Fibroblast of gingiva (primary cell): ENCODE results near the gene MRPS16.
A peak's percentile ranks its signal among the peaks of the same experiment; 100 is the strongest.

ENCODE experiments used
- DNase-seq: peaks from one replicate; pipeline ENCODE4 v3.0.0-alpha.2; 2011; ENCODE audit warnings: low read depth

The MRPS16 gene

DNA sequence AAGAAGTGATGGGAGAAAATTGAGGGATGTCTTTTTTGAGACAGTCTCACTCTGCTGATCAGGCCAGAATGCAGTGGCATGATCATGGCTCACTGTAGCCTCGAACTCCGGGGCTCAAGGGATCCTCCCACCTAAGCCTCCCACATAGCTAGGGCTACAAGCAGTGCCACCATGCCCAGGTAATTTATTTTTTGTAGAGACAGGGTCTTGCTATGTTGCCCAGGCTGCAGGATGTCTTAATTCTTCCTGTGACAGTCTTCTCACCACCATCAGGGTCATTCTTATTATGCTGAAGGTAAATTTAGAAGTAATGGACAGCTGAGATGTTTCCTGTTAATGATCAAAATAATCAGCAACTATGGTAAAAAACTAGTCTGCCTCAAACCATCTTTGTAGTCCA is 12.5 kb downstream of the MRPS16 start:
- no peak for DNase-seq

DNA sequence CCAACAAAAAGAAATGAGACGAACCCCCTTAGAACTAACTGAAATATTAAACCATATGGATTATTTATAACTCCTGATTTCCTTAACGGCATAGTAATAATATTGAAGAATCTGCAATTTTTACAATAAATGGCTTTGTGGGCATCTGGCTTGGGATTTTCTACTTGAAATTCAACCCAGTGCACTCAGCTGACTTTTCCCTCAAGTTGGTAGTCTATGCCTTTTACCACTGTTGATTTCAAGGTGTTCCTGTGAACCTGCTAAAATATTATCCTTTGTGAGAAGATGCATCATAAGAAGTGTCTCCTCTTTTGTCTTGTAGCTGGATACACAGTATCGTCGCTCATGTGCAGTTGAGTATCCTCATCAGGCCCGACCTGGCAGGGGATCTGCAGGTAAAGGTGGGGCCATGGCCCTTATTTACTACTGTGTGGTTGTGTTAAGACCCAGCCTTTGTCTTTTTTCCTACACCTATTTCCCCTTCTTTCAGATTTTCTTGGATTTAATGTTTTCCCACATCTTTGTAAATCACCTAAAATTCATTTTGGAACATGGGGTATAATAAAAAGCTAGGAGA is 13.4 kb downstream of the MRPS16 start:
- no peak for DNase-seq

DNA sequence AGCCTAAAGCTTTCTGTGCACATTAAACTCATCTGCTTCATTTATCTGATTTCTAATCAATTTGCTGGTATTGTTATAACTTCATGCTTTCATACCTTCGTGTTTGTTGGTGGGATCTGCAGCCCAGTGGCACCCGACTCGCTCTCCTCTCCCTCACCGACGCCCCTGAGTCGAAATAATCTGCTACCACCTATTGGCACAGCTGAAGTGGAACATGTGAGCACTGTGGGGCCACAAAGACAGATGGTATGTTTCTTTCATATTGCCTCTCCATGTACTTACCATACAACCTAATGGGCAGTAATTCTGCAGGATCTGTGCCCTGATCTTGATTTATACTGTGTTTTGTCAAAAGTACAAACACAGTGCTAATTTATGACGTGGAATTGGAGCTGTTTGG is 17.7 kb downstream of the MRPS16 start:
- no peak for DNase-seq

DNA sequence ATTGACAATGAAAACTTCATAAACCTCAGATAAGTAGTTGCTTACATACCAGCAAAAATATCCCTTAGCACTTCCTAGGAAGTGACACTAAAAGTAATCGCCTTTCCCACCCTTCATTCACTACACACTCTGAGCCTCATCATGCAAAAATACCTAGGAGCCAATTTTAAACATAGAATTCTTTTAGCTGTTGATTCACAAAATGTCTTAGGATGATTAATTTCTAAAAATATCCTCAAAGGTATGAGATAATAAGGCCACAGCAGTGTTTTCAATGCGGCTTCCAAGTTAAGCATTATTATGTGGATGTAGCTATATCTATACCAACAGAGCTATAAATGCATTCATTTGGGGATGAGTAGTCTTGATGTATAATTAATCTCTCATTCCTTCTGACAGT is 18.6 kb downstream of the MRPS16 start:
- no peak for DNase-seq

DNA sequence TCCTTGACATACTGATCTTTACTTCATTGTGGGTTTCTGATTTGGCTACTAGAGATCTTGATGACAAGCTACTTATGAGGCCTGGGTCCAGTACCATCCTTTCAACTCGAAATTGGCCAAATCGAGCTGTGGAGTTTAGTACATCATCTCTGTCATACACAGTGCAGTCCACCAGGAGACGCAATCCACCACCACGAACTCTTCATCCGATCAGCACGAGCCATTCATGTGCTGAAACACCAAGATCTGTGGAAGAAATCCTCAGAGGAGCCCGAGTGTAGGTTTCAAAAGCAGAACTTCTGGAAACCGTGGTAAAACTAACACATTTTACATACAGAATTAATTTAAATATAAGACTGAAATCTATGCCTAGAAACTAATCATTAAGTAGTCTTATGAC is 19.6 kb downstream of the MRPS16 start:
- DNase-seq: no peak

DNA sequence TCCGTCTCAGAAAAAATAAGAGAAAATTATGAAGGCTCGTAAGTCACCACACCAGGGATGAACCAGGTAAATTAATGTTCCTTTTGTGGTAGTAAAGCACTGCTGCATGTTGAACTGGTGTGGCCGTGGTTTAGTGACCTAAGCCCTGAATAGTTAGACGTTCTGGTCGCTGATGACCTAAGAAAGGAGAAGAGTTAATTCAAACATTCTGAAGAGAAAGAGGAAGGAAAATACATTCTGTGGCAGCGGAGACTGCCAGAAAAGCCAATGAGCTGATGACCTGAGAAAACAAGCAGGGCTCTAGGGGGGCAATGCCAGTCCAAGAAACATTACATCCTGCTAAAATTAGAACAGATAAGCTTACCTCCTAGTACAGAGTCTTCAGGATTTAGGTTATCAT is 22.9 kb downstream of the MRPS16 start:
- DNase-seq: no peak

DNA sequence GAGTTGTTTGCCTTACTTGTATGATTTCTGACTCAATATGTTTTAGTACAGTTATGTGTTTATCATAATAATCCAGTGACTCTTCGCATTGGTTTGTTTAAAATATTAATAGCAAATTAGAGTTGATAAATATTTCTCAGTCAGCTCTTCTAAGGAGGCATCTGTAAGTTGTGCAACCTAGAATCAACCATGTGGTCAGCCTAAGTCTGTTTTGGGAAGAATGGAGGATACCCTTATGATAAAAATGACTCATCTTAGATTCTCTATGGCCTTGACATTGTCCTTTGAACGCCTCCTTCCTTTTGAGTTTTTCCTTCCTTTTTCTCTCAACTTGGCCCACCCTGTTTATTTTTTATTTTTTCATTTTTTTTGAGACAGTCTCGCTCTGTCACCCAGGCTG is 24.2 kb downstream of the MRPS16 start:
- no peak for DNase-seq

DNA sequence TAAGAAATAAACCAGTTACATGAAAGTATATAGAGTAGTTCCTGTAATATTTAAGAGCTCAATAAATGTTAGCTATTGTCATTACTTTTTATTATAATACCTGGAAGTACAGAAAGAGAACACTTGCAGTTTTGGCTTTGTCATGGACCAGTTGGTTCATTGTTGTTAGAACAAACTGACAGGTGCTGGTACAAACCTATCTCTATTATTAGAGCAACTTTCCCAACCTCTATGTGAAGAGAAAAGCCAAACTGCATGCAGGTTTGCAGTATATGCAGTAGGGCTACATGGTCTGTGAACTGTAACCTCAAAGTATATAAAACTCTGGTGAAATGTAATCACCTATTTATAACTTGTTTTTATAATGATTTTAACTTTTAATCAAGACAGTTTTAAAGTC is 25.8 kb downstream of the MRPS16 start:
- DNase-seq: no peak

DNA sequence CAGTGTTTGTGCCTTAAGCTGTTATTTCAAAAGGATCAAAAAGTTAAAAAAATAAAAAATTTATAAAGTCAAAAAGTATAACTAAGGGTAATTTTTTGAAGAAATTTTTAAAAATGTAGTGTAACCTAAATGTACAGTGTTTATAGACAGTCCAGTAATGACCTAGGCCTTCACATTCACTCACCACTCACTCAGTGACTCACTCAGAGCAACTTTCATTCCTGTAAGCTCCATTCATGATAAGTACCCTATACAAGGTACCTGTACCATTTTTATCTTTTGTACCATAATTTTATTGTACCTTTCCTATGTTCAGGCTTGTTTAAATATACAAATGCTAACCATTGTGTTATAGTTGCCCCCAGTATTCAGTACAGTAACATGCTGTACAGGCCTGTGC is 26.9 kb downstream of the MRPS16 start:
- no peak for DNase-seq

DNA sequence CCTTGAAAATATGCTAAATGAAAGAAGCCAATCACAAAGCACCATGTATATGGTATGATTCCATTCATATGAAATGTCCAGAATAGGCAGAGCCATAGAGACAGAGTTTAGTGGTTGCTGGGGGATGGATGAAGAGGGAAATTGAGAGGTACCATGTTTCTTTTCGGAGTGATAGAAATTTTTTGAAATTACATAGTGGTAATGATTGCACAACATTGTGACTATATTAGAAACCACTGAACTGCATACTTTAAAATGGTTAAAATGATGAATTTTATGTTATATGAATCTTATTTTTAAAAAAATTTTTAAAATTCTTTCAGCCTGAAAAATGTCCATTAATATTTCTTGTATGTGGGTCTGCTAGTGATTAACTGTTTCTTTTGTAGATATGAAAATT is 31.5 kb downstream of the MRPS16 start:
- DNase-seq: no peak

DNA sequence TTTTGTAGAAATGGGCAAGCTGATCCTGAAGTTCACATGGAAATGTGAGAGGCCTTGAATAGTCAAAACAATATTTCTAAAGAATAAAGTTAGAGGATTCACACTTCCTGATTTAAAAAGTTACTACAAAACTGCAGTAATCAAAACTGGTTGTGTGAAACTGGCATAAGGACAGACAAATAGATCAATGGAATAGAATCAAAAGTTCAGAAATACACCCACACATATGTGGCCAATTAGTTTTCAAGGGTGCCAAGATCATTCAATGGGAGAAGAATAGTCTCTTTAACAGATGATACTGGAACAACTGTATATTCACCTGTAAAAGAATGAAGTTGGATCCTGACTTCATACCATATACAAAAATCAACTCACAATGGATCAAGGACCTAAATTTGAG is 33.1 kb downstream of the MRPS16 start:
- DNase-seq: no peak

DNA sequence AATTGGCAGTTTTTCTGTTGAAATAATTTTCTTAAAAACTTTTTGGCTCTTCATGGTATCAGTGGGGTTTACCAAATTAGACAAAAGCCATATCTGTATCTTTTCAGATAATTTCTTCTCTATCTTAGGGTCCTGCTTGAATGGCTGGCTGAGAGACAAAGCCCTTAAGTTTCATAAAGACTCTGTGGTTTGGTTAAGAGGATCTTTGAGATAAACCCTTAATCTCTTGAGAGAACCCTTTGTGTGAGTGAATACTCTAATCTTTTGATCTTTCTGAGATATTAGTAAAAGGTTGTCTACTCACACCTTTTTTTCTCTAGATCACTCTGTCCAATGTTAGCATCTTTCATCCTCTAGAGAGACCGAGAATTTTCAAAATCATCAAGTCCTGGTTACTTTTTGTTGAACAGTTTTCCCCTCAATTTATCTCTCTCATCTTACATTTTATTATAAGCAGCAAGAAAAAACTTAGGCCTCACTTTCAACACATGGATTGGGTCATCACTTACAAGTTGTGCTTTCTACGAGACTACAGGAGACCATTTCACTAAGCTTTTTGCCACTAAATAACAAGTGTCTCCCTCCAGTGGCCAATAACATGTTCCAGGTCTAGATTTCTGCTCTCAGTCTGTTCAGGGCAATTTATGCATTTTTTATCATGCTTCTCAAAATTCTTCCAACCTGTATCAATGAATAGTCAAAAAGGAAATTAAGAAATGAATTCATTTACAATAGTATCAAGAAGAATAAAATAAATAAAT is 33.8 kb downstream of the MRPS16 start:
- peak; percentile 16 for DNase-seq

DNA sequence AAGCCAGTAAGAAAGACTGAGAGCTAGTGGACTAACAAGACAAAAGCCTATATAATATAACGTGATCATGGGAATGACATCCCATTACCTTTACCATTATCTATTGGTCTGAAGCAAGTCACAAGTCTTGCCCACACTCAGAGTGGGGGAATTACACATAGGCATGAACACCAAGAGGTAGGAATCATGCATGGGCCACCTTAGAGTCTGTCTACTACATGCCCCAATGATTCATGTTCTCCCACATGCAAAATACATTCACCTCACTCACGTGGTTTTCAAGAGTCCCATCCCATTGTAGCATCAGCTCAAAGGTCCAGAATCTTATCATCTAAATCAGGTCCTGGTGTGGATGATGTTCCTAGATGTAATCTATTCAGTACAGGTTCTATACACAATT is 34.8 kb downstream of the MRPS16 start:
- DNase-seq: no peak

DNA sequence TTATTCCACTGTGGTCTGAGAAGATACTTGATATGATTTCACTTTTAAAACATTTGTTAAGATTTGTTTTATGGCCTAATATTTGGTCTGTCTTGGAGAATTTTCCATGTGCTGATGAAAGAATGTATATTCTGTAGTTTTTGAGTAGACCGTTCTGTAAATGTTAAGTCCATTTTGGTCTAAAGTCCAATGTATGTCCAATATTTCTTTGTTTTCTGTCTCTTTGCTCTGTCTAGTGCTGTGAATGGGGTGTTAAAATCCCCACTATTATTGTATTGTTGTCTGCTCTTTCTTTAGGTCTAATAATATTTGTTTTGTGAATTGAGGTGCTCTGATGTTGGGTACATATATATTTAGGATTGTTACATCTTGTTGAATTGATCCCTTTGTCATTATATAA is 36.7 kb downstream of the MRPS16 start:
- DNase-seq: no peak

DNA sequence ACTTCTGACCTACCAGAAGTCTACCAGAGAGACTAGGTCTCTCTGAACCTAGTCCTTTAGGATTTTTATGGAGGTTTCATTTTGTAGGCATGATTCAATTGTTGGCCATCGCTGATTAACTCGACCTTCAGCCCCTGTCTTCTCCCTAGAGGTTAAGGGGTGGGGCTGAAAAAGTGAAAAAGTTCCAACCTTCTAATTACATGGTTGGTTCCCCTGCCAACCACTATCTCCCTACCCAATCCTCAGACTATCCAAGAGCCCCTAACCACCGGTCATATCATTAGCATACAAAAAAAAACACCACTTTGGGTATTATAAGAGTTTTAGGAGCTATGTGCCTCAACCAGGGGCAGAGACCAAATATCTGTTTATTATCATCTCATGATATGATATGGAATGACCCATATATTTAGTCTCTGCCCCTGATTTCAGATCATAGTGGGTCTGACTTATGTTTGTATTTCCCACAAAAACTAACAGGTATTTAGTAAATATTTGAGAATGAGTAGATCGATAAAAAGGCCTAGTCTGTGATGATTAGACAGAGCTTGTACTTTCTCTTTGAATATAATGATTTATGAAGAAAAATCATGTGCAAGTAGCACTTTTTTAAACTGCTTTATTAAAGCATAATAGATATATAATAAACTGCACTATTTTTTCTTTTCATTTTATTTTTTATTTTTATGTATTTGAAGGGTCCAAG is 41.2 kb downstream of the MRPS16 start:
- no peak for DNase-seq

DNA sequence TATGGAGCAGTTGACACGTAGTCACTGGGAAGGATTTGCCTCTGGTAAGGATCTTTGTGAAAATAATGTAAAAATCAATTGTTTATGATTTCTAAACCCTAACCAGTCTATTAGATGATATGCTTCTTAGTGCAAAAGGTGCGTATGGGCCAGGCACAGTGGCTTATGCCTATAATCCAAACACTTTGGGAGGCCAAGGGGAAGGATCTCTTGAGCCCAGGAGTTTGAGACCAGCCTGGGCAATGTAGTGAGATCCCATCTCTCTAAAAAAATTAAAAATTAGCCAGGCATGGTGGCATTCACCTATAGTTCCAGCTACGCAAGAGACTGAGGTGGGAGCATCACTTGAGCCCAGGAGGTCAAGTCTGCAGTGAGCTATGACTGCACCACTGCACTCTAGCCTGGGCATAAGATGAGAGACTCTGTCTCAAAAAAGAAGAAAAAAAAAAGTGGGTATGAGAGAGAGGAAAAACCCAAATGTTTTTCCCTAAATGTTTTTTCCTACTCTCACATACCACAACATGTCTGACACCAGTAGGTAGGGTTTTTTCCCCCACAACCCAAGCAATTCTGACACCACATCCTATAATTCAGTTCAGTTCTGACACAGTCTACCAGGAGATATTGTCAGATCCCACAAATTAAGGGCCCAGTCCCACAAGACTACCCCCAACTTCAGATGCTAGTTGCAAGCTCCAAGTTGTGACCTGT is 41.9 kb downstream of the MRPS16 start:
- no peak for DNase-seq

DNA sequence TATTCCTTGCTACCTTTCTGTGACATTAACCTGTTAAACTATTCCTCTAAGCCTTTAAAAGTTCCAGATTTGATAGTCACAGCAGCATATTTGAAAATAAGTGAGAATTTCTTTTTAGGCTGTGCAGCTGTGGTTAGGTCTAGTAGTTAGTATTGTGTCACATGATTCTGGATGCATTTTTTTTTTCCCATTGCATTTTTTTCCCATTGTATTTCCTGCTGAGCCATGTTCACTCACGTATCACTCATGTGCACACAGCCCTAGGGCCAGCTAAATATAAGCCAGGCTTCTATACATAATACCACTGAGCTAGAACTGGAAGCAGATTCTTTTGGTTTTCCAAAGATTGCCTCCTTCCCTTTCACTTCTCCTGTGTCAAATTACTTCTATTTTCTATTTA is 42.7 kb downstream of the MRPS16 start:
- no peak for DNase-seq

DNA sequence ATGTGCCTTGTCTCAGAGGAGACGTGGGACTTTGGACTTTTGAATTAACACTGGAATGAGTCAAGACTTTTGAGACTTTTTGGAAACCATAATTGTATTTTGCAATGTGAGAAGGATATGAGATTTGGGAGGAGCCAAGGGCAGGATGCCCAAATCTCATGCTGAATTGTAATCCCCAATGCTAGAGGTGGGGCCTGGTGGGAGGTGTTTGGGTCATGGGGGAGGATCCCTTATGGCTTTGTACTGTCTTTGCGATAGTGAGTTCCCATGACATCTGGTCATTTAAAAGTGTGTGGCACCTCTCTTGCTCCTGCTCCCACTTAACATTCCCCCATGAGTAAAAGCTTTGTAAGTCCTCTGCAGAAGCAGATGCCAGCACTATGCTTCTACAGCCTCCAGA is 44.6 kb downstream of the MRPS16 start:
- no peak for DNase-seq

DNA sequence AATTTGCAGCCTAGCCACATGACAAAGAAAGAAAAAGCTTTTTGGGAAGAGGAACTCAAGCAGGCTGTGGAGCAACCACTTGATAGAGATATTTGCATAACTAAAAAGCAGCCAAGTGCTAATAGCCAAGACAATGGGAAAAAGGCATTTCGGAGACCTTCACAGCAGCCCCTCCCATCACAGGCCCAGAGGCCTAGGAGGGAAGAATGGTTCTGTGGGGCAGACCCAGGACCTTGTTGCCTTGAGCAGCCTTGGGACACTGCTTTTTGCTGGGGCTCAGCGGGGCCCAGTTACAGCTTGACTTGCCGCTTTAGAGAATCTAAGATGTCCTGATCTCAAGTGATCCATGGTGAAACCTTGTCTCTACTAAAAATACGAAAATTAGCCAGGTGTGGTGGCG is 46.1 kb downstream of the MRPS16 start:
- DNase-seq: no peak

DNA sequence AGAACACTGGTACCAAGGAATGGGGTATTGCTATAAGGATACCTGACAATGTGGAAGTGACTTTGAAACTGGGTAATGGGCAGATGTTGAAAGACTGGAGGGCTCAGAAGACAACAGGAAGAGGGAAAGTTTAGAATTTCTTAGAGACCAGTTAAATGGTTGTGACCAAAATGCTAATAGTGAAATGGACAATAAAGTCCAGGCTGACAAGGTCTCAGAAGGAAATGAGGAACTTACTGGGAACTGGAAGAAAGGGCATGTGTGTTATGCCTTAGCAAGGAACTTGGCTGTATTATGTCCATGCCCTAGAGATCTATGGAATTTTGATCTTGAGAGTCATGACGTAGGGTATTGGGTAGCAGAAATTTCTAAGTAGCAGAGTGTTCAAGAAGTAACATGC is 46.6 kb downstream of the MRPS16 start:
- no peak for DNase-seq

DNA sequence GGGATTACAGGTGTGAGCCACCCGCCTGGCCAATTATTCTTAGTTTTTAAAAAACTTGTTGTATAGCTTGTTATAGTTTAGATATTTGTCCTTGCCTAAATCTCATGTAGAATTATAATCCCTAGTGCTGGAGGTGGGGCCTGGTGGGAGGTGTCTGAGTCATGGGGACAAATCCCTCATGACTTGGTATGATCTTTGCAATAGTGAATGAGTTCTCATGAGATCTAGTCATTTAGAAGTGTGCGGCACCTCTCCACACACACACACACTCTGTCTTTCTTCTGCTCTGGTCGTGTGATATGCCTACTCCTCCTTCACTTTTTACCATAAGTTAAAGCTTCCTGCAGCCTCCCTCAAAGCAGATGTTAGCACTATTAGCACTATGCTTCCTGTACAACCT is 47.4 kb downstream of the MRPS16 start:
- no peak for DNase-seq
